ENCODE measurements around the gene KCNMB4.

GRCh38 chr12:70398862-70399261 is 32.8 kb downstream of the KCNMB4 start:
- TF ChIP-seq CTCF (conservative IDR thresholded peaks at IDR 0.05; ENCODE audit: low read length) (no peak), EZH2phosphoT487 (IDR thresholded peaks at IDR 0.05; ENCODE audit: borderline replicate concordance) (no peak)

Data from Loucy (cell line).